HG03354 (cell line): ENCODE measurements around the gene PFKFB3.
"Not testable (repeated sequence)": the region's sequence is repeated elsewhere in the genome, so short reads cannot be mapped to it uniquely, and the experiment has no call there.

Experiments
- ATAC-seq: cut with Tn5 transposase; IDR thresholded peaks from one replicate; pipeline ENCODE4 v1.9.1; 2021; ENCODE audit warnings: mild to moderate bottlenecking; ENCODE audit not compliant: unreplicated experiment, poor library complexity, severe bottlenecking

The PFKFB3 gene

DNA sequence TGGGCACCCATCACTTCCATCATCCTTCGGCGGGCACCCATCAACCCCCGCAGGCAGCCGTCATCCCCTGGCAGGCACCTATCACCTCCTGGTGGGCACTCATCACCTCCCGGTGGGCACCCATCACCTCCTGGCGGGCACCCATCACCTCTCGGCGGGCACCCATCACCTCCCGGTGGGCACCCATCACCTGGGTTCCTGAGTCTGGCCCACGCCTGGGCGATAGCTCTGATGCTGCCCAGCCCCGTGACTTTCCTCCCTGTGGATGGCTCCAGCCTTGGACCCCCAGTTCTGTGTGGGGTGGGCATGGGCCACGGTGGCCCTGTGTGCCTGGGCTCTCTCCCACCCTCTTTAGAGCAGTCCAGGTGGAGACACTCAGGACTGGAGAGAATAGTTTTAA is 29.0 kb downstream of the PFKFB3 start:
- ATAC-seq: no peak

DNA sequence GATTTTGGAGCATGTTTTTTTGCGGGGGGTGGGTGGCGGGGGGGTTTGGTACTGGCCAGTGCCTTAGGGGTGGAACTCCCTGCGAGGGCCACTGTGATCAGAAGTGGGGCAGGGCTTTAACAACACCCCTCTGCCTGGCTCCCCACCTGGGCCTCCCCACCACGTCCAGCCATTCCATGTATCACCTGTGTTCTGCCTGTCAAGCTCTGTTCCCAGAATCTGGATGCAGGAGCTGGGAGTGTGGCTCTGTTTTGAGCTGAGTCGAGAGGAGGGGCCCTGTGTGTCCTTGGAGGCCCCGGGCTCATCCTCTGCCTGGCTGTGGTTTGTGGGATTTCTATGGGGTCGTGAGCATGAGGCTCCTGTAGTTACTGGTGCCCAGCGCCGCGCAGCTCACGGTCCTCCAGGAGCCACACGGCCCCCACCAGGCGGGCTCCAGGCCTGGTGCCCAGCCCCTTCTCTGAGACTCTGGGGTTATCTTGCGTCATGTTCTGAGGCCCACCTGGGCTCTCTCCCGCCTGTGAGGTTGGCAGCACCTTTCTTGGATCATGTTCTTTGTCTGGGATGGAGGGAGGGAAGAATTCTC is 29.6 kb downstream of the PFKFB3 start:
- ATAC-seq: no peak

GRCh38 chr10:6232846-6233724 is 30.4 kb downstream of the PFKFB3 start:
- no peak for ATAC-seq

- no peak for ATAC-seq
Observed at GRCh38 chr10:6233725-6234277, 31.1 kb downstream of the PFKFB3 start.

- ATAC-seq: no peak
Observed at GRCh38 chr10:6234371-6234770, 31.6 kb downstream of the PFKFB3 start.

DNA sequence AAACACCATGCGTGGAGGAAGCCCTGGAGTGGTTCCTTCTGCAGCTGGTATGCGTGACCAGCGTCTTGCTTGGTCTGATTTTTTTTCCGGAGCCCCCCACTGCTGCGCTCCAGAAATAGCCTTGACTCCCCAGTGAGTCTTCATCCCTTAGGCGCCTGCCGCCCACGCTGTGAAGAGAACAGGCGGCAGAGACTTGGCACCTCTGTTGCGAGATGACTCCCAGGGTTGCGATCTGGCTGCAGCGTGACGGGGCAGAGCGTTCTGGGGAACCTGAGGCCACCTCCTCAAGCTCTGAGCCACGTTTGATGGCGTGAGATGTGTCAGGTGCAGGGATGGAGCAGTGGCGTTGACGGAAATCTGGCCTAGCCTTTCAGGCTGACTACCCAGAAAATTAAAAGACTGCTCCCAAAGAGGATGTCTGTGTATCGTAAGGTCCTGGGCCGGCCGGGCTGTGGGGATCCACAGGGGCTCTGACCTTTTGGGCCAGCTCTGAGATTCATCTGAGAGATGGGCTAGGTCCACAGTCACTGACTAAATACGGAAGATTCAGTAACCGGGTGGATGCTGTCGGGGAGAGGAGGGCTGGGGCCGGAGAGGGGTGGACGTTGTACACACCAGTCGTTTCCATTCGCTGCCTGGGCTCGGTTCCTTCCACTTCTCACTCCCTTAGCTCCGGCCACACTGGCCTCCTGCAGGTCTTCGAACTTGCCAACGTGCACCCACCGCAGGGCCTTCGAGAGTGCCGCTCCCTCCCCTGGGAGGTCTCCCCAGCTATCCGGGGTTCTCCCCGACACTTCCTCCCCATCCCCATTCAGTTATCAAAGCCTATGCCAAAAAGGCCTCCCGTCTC is 33.8 kb downstream of the PFKFB3 start:
- no peak for ATAC-seq

GRCh38 chr10:6237199-6237530 is 34.4 kb downstream of the PFKFB3 start:
- no peak for ATAC-seq

GRCh38 chr10:6238587-6239212 is 36.0 kb downstream of the PFKFB3 start:
- not testable (repeated sequence) for ATAC-seq

- no peak for ATAC-seq
Observed at GRCh38 chr10:6239213-6239991, 36.7 kb downstream of the PFKFB3 start.

- ATAC-seq: no peak
Observed at GRCh38 chr10:6240254-6240653, 37.5 kb downstream of the PFKFB3 start.

GRCh38 chr10:6242089-6242488 is 39.4 kb downstream of the PFKFB3 start:
- ATAC-seq: no peak

GRCh38 chr10:6244510-6244909 is 41.8 kb downstream of the PFKFB3 start:
- ATAC-seq: no peak

- no peak for ATAC-seq
Observed at GRCh38 chr10:6247041-6247712, 44.4 kb downstream of the PFKFB3 start.

DNA sequence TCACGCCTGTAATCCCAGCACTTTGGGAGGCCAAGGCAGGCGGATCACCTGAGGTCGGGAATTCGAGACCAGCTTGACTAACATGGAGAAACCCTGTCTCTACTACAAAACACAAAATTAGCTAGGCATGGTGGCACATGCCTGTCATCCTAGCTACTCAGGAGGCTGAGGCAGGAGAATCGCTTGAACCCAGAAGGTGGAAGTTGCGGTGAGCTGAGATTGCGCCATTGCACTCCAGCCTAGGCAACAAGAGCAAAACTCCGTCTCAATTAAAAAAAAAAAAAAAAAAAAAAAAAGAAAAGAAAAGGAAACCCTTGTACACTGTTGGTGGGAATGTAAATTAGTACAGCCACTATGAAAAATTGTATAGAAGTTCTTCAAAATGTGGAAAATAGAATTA is 46.2 kb downstream of the PFKFB3 start:
- not testable (repeated sequence) for ATAC-seq

DNA sequence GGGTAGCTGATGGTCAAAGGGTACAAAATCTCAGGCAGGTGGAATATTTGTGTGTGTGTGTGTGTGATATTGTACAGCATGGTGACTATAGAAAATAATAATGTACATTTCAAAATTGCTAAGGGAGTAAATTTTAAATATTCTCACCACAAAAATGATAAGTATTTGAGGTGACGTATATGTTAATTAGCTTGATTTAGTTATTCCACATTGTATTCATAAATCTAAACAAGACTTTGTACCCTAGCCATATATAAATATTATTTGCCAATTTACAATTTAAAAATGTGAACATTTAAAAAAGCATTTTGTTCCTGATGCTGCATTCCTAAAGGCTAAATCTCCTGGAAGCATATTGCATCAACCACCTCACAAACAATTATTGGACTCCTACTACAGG is 47.0 kb downstream of the PFKFB3 start:
- ATAC-seq: no peak

DNA sequence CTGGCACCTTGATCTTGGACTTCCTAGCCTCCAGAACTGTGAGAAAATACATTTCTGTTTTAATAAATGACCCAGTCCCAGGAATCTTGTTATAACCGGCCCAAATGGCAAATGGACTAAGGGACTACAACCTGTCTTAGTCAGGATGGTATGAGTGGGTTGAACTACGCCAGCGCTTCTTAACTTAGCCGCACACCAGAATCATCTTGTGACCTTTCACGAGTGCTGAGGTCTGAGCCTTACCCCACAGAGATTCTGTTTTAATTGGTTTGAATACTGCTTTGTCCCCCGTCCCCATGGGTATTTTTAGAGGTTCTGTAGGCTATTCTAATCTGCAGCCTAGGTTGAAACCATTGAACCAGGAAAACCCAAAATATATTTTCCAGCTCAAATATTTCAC is 48.0 kb downstream of the PFKFB3 start:
- ATAC-seq: no peak

DNA sequence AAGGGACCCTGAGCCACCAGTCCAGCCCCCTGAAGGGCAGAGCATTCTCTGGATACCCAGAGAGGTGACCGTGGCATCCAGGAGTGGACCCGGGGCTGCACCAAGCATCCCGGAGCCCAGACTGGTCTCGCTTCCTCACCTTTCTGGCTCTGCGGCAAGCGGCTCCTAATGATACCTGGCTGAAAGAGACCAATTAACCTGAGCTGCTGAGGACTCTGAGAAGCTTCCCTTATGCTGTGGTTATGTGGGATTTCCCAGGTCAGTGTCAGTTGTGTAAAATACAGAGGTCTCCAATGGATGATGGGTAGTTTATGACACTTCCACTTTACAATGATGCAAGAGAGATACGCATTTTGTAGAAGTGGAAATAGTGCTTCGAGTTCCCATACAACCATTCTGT is 51.5 kb downstream of the PFKFB3 start:
- ATAC-seq: no peak

DNA sequence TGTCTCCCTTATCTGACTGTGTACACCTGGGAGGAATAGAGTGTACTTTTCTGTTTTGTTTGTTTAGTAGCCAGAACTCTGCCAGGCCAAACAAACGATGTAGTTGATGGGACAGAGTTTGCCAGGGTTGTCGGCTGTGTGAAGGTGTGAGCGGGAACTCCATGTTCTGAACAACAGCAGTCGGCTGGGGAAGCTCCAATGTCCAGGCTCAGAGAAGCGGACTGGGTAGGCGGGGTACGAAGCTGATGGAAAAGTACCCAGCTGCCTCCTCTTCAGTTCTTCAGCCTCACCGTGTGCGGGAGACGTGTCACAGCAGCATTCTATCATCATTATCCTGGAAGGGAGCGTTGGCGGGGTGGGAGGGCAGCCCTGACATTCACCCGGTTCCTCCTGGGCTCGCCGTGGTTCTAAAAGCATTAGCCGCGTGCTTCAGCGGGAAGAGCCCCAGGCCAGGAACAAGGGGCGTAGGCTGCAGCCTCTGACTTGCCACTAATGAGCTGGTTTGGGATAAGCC is 52.9 kb downstream of the PFKFB3 start:
- no peak for ATAC-seq
